HS-27A (cell line): ENCODE results near the gene LKAAEAR1.

Source experiments
- DNase-seq: peaks from one replicate; pipeline ENCODE4 v3.0.0-alpha.2; 2012; ENCODE audit warnings: low read depth, missing footprints

Gene LKAAEAR1

GRCh38 chr20:64110411-64111068, 26.3 kb upstream of the LKAAEAR1 start:
- no peak for DNase-seq

GRCh38 chr20:64109831-64110391, 25.7 kb upstream of the LKAAEAR1 start:
- DNase-seq: no peak

- no peak for DNase-seq
Observed at GRCh38 chr20:64108731-64109681, 24.8 kb upstream of the LKAAEAR1 start.

- no peak for DNase-seq
Observed at GRCh38 chr20:64107736-64108457, 23.7 kb upstream of the LKAAEAR1 start.

- no peak for DNase-seq
Observed at GRCh38 chr20:64106981-64107735, 23.0 kb upstream of the LKAAEAR1 start, which contains the start of gene NPBWR2. Gene NPBWR2, minus strand, starts transcription at chr20:64107565. Its CDS starts 734 bp downstream, at chr20:64106831.

GRCh38 chr20:64106435-64106961, 22.3 kb upstream of the LKAAEAR1 start:
- DNase-seq: no peak

- no peak for DNase-seq
Observed at GRCh38 chr20:64105846-64106434, 21.7 kb upstream of the LKAAEAR1 start.

- DNase-seq: no peak
Observed at GRCh38 chr20:64104667-64105451, 20.7 kb upstream of the LKAAEAR1 start.

- no peak for DNase-seq
Observed at GRCh38 chr20:64103871-64104666, 19.9 kb upstream of the LKAAEAR1 start.

- DNase-seq: no peak
Observed at GRCh38 chr20:64102647-64103354, 18.6 kb upstream of the LKAAEAR1 start.

GRCh38 chr20:64101731-64102621, 17.8 kb upstream of the LKAAEAR1 start:
- no peak for DNase-seq

- DNase-seq: no peak
Observed at GRCh38 chr20:64100946-64101688, 16.9 kb upstream of the LKAAEAR1 start.

- no peak for DNase-seq
Observed at GRCh38 chr20:64100566-64100888, 16.3 kb upstream of the LKAAEAR1 start.

- DNase-seq: no peak
Observed at GRCh38 chr20:64099880-64100565, 15.8 kb upstream of the LKAAEAR1 start.

- no peak for DNase-seq
Observed at GRCh38 chr20:64099086-64099786, 15.0 kb upstream of the LKAAEAR1 start.
